Gastrocnemius medialis (tissue), 4 donors: Measurements from ENCODE around the gene MALRD1.

Experiments
- CTCF ChIP-seq, 5 experiments: fragments of 450-650 bp in 3 of 5; fragments of 200-600 bp in 2 of 5; sonication (generic) in 2 of 5; IDR thresholded peaks in 4 of 5; conservative IDR thresholded peaks in 1 of 5; 1 replicate in 4 of 5; 2 replicates in 1 of 5; pipeline ENCODE4 v1.5.1; 2016 to 2019; ENCODE audit warnings: antibody characterized with exemption in 5 of 5, mild to moderate bottlenecking in 3 of 5, moderate library complexity in 3 of 5
- POLR2A ChIP-seq, 2 donors: fragments of 450-650 bp; IDR thresholded peaks; one replicate each; pipeline ENCODE4 v1.6.1; 2017; ENCODE audit warnings: antibody characterized with exemption in 2 of 2, mild to moderate bottlenecking in 2 of 2, moderate library complexity in 2 of 2

- TF ChIP-seq CTCF (IDR thresholded peaks at IDR 0.05 in 4 of 5, conservative IDR thresholded peaks at IDR 0.05 in 1 of 5) (no peak), POLR2A (IDR thresholded peaks at IDR 0.05) (no peak)
Observed at GRCh38 chr10:19209319-19209718, 160.7 kb downstream of the MALRD1 start.
